Panc1 (cell line): ENCODE measurements around the gene WDR36. TPM values are rescaled to one million over a fixed set of nuclear protein-coding genes. Genes with fewer than 3 reads are reported as not detected.

ENCODE experiments used
- ATAC-seq: fragments of 200-7000 bp; cut with Tn5 transposase; 2 replicates; pipeline ENCODE4 v1.9.1; 2020; ENCODE audit warnings: mild to moderate bottlenecking, moderate library complexity
- BruUV-seq: library from RNA; stranded (reverse); fragments of 400-500 nt; replicated peaks from 2 replicates; lab custom pipeline; 2021; lab: Mats Ljungman, UMichigan
- CTCF ChIA-PET: fragments of 300-600 bp; sonication (Branson Sonifier 250); formaldehyde crosslinking; loops from one replicate; lab custom pipeline; 2022; ENCODE audit warnings: antibody characterized with exemption; lab: Charles Lee
- POLR2A ChIA-PET: fragments of 300-600 bp; sonication (Branson Sonifier 250); formaldehyde crosslinking; loops from one replicate; lab custom pipeline; 2022; ENCODE audit warnings: antibody characterized with exemption; lab: Charles Lee
- DNase-seq: peaks from one replicate; pipeline ENCODE4 v3.0.0-alpha.2; 2010; ENCODE audit warnings: low read depth, low spot score
- H3K27ac ChIP-seq: 2 replicates; pipeline ENCODE4 v1.5.1; 2011; ENCODE audit warnings: mild to moderate bottlenecking, low read length, inconsistent platforms
- H3K27me3 ChIP-seq: fragments of 200-500 bp; sonication (Bioruptor generic); 2 replicates; pipeline ENCODE4 v1.6.0; 2014; ENCODE audit warnings: low read length, inconsistent platforms; ENCODE audit not compliant: control insufficient read depth, insufficient read depth
- H3K36me3 ChIP-seq: fragments of 200-500 bp; sonication (Bioruptor generic); 2 replicates; pipeline ENCODE4 v1.5.1; 2014; ENCODE audit warnings: inconsistent platforms, mild to moderate bottlenecking, low read length, moderate library complexity; ENCODE audit not compliant: control insufficient read depth, insufficient read depth
- H3K4me1 ChIP-seq: 2 replicates; pipeline ENCODE4 v1.5.1; 2011; ENCODE audit warnings: inconsistent platforms, mild to moderate bottlenecking, low read length, moderate library complexity; ENCODE audit not compliant: control insufficient read depth, insufficient read depth
- H3K4me3 ChIP-seq, 2 experiments: 2 replicates each; pipeline ENCODE4 v1.5.1; 2011 to 2012; ENCODE audit warnings: low read depth in 2 of 2, low read length in 2 of 2, mild to moderate bottlenecking in 2 of 2, inconsistent platforms in 1 of 2, moderate library complexity in 1 of 2
- H3K9me3 ChIP-seq: fragments of 200-500 bp; sonication (Bioruptor generic); 2 replicates; pipeline ENCODE4 v1.5.1; 2014; ENCODE audit warnings: low read depth, mild to moderate bottlenecking, inconsistent platforms, low read length, moderate library complexity; ENCODE audit not compliant: control insufficient read depth, insufficient read depth
- CTCF ChIP-seq: fragments of 450-650 bp; IDR thresholded peaks from 2 replicates; pipeline ENCODE4 v1.5.1; 2017; ENCODE audit warnings: mild to moderate bottlenecking
- POLR2AphosphoS5 ChIP-seq: IDR thresholded peaks from 2 replicates; pipeline ENCODE4 v1.6.1; 2012; ENCODE audit warnings: mild to moderate bottlenecking, low read depth, low read length, moderate library complexity
- REST ChIP-seq, 2 experiments: IDR thresholded peaks; 2 replicates each; pipeline ENCODE4 v1.6.1; 2011 to 2012; ENCODE audit warnings: low read depth in 2 of 2, control low read depth in 1 of 2, low read length in 1 of 2, mild to moderate bottlenecking in 1 of 2, moderate library complexity in 1 of 2; ENCODE audit not compliant: insufficient read depth in 1 of 2
- SIN3A ChIP-seq: IDR thresholded peaks from 2 replicates; pipeline ENCODE4 v1.6.1; 2012; ENCODE audit warnings: low read depth, mild to moderate bottlenecking, low read length, moderate library complexity, borderline replicate concordance; ENCODE audit not compliant: insufficient read depth
- TCF7L2 ChIP-seq: IDR thresholded peaks from 2 replicates; pipeline ENCODE4 v1.6.1; 2011; ENCODE audit warnings: mild to moderate bottlenecking, low read depth, low read length, inconsistent platforms
- in situ Hi-C: cut with HindIII; loops from 2 replicates; pipeline ENCODE4 v1.10.0; 2016; ENCODE audit warnings: low sequenced_read_pairs, low pct_unique_long_range_greater_than_20kb
- intact Hi-C: fragments of 100-400 bp; cut with micrococcal nuclease; formaldehyde crosslinking; loops from one replicate; pipeline ENCODE4 v1.10.0; 2022; ENCODE audit not compliant: unreplicated experiment
- total RNA-seq: library from RNA; stranded (reverse); gene quantifications from one replicate; pipeline ENCODE4 v1.2.1, GENCODE V29; 2021; ENCODE audit not compliant: unreplicated experiment

Gene WDR36
- total RNA-seq, 1 experiment from 2014 or later, result 33.9 TPM

GRCh38 chr5:111134864-111135263, 42.7 kb downstream of the WDR36 start:
- Histone ChIP-seq H3K27ac (no peak overlapping the region), H3K4me3 (no peak overlapping the region), H3K27me3 (no peaks in the 10 kb centered on the region), H3K4me1 (no peaks in the 10 kb centered on the region), H3K9me3 (no peaks in the 10 kb centered on the region), H3K36me3 (no peaks in the 10 kb centered on the region)
- ChIA-PET CTCF (no interaction called here), POLR2A (no interaction called here)
- no peak for TF ChIP-seq CTCF
- no peak for TF ChIP-seq REST (IDR thresholded peaks at IDR 0.05; ENCODE audit: insufficient read depth in 1 of 2, low read depth in 2 of 2, low read length in 1 of 2)
- TF ChIP-seq TCF7L2, result no peak
- DNase-seq (no peak), ATAC-seq (no peak)
- no TSS peak for BruUV-seq
- intact Hi-C loops (no loop called here), in situ Hi-C loops (no loop called here)

GRCh38 chr5:111135363-111135762, 43.2 kb downstream of the WDR36 start:
- no peaks in the 10 kb centered on the region for H3K4me1 ChIP-seq
- POLR2A ChIA-PET, result no interaction called here
- TF ChIP-seq REST (IDR thresholded peaks at IDR 0.05; ENCODE audit: insufficient read depth in 1 of 2, low read depth in 2 of 2, low read length in 1 of 2), result no peak
- TF ChIP-seq TCF7L2, result no peak
- TF ChIP-seq SIN3A, result no peak
- TF ChIP-seq POLR2AphosphoS5, result no peak
- TF ChIP-seq CTCF, result no peak
- in situ Hi-C loops, result no loop called here
- CTCF ChIA-PET, result no interaction called here
- H3K27ac ChIP-seq, result no peak overlapping the region
- no peak overlapping the region for H3K4me3 ChIP-seq
- BruUV-seq, result no TSS peak
- H3K36me3 ChIP-seq, result no peaks in the 10 kb centered on the region
- intact Hi-C loops, result no loop called here
- DNase-seq (no peak), ATAC-seq (no peak; the same call in 1 of the 2 replicates)
- no peaks in the 10 kb centered on the region for H3K27me3 ChIP-seq
- no peaks in the 10 kb centered on the region for H3K9me3 ChIP-seq
